WERI-Rb-1 (cell line): ENCODE data around the gene PDZRN3.

Experiments
- DNase-seq: peaks from one replicate; pipeline ENCODE4 v3.0.0-alpha.2; 2020
- H3K27ac ChIP-seq: fragments of 250-450 bp; sonication (Bioruptor Pico); 2 replicates; pipeline ENCODE4 v1.5.1; 2020; ENCODE audit warnings: mild to moderate bottlenecking, moderate library complexity
- H3K27me3 ChIP-seq: fragments of 250-450 bp; sonication (Bioruptor Pico); 2 replicates; pipeline ENCODE4 v1.5.1; 2021; ENCODE audit warnings: mild to moderate bottlenecking, low read depth, moderate library complexity; ENCODE audit not compliant: insufficient read depth, severe bottlenecking
- H3K36me3 ChIP-seq: fragments of 250-450 bp; sonication (Bioruptor Pico); 2 replicates; pipeline ENCODE4 v1.5.1; 2020; ENCODE audit warnings: mild to moderate bottlenecking, moderate library complexity
- H3K4me3 ChIP-seq: 2 replicates; pipeline ENCODE4 v1.5.1; 2011; ENCODE audit warnings: low read depth, mild to moderate bottlenecking, control low read depth, low read length
- H3K9me3 ChIP-seq: fragments of 250-450 bp; sonication (Bioruptor Pico); 2 replicates; pipeline ENCODE4 v1.5.1; 2021; ENCODE audit warnings: mild to moderate bottlenecking, moderate library complexity; ENCODE audit not compliant: severe bottlenecking
- TF ChIP-seq, protein P1 (sequence below): IDR thresholded peaks from 2 replicates; pipeline ENCODE4 v1.5.1; 2011; ENCODE audit warnings: low read depth, mild to moderate bottlenecking, control low read depth, inconsistent platforms, low read length

PDZRN3 gene

DNA sequence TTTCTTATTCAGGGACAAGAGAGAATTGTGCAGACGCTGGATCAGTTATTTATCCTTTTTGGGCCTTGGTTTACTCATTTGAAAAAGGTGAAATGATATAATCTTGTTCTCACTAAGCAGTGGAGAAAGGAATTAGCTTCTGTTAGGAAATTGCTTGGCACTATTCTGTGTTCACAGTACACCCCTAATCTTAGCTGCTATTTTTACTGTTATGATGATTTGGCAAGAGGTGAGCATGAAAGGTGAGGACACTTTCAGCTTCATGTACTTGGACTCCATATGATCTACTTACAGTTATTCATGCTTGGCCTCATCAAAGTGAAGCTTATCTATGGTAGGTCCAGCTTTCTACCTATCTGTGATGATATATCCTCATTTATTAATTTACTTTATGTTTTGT lies 282.7 kb downstream of the PDZRN3 start:
- Histone ChIP-seq H3K27ac (no peak overlapping the region), H3K9me3 (peaks cover 14% of the 10 kb centered on the region), H3K4me3 (no peak overlapping the region), H3K36me3 (no peaks in the 10 kb centered on the region), H3K27me3 (no peaks in the 10 kb centered on the region)
- no peak for DNase-seq
- TF ChIP-seq, protein P1, sequence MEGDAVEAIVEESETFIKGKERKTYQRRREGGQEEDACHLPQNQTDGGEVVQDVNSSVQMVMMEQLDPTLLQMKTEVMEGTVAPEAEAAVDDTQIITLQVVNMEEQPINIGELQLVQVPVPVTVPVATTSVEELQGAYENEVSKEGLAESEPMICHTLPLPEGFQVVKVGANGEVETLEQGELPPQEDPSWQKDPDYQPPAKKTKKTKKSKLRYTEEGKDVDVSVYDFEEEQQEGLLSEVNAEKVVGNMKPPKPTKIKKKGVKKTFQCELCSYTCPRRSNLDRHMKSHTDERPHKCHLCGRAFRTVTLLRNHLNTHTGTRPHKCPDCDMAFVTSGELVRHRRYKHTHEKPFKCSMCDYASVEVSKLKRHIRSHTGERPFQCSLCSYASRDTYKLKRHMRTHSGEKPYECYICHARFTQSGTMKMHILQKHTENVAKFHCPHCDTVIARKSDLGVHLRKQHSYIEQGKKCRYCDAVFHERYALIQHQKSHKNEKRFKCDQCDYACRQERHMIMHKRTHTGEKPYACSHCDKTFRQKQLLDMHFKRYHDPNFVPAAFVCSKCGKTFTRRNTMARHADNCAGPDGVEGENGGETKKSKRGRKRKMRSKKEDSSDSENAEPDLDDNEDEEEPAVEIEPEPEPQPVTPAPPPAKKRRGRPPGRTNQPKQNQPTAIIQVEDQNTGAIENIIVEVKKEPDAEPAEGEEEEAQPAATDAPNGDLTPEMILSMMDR = no peak

DNA sequence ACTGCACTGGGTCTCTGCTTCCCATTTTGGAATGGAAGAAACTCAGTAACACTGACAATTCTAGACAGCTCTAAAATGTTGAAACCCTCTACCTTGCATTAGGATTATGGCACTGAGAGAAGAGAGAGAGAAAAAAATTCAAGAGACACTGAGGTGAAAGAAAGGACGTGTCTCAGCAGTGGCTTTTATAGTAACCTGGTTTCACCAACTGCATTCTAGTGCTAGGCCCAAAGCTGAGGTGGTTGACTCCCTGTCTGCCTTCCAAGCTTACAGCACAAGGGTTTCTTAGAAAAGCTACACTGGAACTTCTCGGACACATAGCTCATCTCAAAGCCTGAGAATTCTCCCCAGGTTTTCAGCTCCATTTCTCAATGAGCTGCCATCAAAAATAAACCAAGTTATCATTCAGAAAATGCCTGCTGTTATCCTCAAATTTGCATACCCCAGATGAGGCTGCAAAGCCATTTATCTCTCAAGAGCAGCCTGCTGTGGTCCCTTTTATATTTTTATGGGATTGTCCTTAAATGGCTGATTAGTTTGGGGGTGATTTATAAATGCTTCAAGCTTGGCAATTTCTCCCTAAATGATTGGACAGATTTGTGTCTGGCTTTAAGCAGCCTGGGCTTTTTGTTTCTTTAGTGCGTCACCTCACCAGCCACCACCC lies 283.3 kb downstream of the PDZRN3 start:
- Histone ChIP-seq H3K9me3 (peaks cover 14% of the 10 kb centered on the region), H3K4me3 (no peak overlapping the region), H3K36me3 (no peaks in the 10 kb centered on the region), H3K27me3 (no peaks in the 10 kb centered on the region), H3K27ac (no peak overlapping the region)
- DNase-seq = no peak
- TF ChIP-seq, protein P1 = no peak

DNA sequence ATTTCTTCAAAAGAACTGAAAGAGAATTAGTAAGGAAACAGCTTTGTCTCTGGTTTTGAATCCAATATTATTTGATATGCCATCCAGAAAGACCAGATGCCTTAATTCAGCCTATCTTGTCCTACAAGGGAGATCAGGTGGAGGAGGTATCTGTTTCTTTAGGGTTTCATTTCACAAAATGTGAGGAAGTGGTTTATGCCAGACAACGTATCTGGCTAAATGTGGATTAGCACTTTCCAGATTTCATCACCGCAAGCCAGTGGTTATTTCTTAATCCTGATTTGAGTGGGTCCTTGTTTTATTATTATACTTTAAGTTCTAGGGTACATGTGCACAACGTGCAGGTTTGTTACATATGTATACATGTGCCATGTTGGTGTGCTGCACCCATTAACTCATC lies 292.2 kb downstream of the PDZRN3 start:
- TF ChIP-seq, protein P1 = no peak
- no peak overlapping the region for H3K4me3 ChIP-seq
- H3K36me3 ChIP-seq = no peaks in the 10 kb centered on the region
- H3K9me3 ChIP-seq = no peaks in the 10 kb centered on the region
- H3K27ac ChIP-seq = no peak overlapping the region
- no peaks in the 10 kb centered on the region for H3K27me3 ChIP-seq
- no peak for DNase-seq
